Tongue (tissue), 2 donors: ENCODE data around the gene SMAD3. TPM values are rescaled to one million over a fixed set of nuclear protein-coding genes. Genes with fewer than 3 reads are reported as not detected.

ENCODE experiments used
- DNase-seq: peaks from one replicate; pipeline ENCODE4 v3.0.0-alpha.2; 2015
- total RNA-seq: library from RNA; depleted of rRNA; stranded (reverse); fragments of >200 nt; gene quantifications from one replicate; pipeline ENCODE4 v1.2.3, GENCODE V29; 2014

Gene SMAD3
- total RNA-seq, 1 donor from 2014 or later: 37.8 TPM

- DNase-seq: peak; percentile 53
Measured at GRCh38 chr15:67242708-67243111, 177.3 kb downstream of the SMAD3 start.

Other genes starting within 250 kb of the SMAD3 start
- 21.2 TPM for gene AAGAB, start 189.1 kb downstream of the SMAD3 start, total RNA-seq
- 4.3 TPM for gene IQCH, start 189.2 kb downstream of the SMAD3 start, total RNA-seq